GM19193 (cell line): ENCODE results near the gene CHERP.

Experiments
- POLR2A ChIP-seq: IDR thresholded peaks from 4 replicates; pipeline ENCODE4 v1.6.1; 2011; ENCODE audit not compliant: insufficient read depth, insufficient read length; ENCODE audit errors: extremely low read depth

Gene CHERP

DNA sequence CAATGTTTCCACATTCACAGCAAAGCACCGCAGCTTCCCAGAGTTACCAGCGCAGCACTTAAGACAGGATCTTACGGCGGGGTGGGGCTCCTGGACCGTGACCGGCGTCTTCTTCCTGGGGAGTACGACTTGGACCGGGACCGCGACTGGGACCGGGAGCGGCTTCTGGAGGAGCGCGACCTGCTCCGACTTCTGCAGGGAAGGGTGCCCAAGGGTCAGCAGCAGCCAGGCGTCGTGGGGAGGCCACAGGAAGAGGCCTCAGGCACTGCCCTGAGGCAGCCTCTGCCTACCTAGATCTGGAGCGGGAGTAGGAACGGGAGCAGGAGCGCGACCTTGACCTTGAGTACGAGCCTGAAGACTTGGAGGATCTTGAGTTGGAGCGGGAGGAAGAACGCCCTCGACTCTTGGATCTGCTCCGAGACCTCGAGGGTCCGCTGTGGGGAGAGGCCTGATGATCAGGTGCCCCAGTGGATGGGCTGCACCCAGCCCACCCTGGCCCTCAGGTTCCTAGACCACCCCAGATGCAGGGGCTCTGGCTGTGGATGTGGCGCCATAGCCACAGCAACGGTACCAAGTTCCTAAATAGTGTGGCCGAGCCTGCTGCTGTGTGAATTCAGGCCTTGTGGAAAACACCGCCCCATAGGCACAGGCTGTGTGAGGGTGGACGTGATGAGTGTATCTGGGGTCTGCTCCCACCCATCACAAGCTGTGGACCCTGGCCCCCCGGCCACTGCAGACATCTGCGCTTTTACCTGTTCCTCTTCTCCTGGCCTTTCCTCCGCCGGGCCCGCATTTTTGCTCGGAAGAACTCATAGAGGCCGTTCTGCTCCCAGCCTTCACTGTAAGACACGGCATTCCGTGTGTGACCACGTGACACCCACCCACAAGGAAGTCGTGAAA lies 21.9 kb downstream of the CHERP start:
- TF ChIP-seq POLR2A: no peak

DNA sequence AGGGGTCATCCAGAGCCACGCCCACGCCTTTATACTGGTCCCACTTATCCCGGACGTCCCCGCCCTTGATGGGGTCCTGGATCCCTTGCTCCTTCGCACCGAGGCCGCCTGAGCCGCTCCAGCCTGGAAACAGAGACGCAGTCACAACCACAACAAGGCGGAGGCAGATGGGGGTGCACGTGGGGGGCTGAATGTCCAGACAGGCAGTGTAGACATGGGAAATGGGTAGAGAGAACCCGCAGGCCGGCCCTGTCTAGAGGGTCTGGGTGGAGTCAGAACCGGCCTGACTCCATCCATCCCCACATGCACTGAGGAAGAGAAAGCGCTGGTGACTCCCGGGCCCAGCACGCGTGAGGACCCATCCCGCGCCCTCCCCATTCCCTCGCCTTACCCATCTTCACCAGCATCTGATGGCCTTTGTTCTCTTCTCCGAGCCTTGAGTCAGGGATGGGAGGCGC lies 23.0 kb downstream of the CHERP start:
- no peak for TF ChIP-seq POLR2A

DNA sequence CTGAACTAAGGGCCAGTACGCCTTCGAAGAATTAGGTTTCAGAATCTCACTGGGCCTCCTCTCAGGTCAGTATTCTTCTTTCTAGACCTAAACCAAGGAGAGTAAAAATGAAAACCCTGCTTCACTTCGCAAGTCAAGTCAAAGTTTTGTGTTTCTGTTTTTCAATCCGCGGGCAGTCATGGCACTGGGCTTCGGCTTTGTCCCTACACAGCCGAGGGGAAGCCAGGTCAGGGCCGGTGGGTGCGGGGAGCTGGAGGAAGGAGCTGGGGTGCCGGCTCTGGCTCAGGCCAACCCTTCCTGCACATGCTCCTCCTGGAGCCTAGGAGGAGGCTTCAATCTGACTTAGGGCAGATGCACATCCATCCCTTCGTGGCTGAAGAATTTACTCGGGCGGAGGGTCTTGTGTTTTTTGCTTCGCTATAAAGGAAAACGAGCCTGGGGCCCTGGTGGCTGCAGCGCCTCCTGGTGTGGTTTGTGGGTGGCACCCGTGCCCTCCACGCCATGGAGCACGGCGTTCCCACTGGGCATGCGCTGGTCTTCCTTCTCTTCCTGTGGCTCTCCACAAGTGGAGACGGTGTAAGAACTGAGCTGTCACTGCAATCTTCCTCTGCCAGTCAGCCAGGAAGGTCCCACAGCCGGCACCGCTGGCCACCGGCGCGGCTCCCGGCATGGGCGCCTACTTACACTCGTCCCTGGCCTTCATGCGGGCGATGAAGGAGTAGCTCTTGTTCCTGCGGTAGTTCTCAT lies 23.6 kb downstream of the CHERP start:
- TF ChIP-seq POLR2A: no peak

DNA sequence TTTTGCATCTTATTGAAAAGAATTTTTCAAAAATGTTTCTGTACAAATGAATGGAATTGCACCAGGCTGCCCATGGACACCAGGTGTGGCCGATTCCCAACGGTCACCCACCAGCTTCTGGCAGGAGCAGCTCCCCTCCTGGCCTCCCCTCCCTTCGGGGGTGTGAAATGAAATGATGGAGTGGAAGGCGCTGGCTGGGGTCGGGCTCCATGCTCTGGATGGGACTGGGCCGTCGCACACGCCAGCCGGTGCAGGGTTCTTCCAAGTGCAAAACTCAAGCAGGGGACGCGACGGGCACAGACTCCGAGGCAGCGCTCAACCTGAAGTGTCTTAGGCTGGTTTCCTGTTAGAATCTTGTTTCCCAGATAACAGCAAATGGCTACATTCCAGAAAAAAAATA lies 24.2 kb downstream of the CHERP start:
- TF ChIP-seq POLR2A: no peak

DNA sequence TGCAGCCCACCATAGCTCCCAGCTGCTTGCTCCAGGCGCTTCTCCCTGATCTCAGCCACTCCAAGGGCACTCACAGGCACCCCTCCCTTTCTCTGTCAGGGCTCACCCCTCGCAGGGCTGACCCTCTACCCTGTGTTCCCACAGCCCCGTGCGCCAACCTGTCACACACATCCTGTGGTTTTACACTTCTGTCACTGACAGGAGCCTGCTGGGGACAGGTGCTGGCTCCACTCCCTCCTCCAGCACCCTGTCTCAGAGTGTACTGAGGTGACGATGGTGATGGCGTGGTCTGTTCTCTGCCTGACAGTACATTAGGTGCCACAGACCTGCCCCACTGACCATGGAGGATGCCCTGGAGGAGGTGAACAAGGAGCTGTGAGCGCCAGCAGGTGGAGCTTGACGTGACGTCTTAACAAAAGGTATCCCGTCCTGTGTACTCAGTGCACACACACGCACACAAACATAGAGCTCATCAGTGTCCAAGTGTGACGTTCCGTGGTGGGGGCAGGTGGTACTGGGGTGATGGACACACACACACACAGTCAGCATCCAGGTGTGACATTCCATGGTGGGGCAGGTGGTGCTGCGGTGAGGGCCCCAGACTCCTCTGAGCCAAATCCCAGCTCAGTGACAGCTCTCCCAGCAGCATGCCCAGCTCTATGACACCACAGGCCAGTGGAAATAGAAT lies 25.2 kb downstream of the CHERP start:
- no peak for TF ChIP-seq POLR2A

DNA sequence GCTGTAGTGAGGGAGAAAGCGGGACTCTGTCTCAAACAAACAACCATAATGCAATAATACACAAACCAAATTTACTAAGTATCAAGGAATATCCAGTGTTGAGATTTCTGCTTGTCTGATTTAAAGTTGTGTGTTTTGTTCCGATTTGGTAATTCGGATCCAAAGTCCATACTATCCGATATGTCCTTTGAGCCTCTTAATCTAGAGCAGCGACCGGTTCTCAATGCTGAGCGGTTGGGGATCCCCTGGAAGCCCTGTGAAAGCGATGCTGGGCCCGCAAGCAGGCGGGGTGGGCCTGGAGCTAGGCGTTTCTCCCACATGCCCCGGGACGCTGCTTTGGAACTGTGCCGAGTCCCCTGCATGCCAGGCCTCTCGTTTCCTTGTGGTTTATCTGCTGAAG lies 25.9 kb downstream of the CHERP start:
- TF ChIP-seq POLR2A: peak; percentile 1

DNA sequence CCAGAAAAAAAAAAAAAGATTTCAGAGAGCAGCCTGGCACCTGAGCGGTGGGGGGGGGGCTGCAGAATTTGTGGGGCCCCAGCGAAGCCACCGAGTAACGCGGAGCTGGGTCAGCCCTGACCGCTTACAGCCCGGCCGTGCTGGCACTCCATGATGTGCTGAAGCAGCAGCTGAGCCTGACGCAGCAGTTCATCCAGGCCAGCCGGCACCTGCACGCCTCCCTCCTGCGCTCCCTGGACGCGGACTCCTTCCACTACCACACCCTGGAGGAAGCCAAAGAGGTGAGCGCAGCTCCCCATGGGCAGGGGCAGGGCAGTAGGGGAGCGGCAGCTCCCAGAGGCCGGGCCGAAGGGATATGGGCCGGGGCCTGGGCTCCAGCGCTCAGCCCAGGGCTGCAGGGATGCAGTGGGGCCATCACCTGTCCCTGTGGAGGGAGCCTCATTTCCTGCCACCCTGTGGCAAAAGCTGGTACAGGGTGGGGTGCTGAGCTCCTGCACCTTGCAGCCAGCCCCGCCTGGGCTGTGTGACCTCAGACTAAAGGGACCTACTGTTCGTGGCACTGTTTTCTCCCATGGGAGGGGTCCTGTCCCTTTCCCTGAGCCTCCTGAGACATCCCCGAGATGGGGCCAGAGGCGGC lies 27.7 kb downstream of the CHERP start:
- no peak for TF ChIP-seq POLR2A

DNA sequence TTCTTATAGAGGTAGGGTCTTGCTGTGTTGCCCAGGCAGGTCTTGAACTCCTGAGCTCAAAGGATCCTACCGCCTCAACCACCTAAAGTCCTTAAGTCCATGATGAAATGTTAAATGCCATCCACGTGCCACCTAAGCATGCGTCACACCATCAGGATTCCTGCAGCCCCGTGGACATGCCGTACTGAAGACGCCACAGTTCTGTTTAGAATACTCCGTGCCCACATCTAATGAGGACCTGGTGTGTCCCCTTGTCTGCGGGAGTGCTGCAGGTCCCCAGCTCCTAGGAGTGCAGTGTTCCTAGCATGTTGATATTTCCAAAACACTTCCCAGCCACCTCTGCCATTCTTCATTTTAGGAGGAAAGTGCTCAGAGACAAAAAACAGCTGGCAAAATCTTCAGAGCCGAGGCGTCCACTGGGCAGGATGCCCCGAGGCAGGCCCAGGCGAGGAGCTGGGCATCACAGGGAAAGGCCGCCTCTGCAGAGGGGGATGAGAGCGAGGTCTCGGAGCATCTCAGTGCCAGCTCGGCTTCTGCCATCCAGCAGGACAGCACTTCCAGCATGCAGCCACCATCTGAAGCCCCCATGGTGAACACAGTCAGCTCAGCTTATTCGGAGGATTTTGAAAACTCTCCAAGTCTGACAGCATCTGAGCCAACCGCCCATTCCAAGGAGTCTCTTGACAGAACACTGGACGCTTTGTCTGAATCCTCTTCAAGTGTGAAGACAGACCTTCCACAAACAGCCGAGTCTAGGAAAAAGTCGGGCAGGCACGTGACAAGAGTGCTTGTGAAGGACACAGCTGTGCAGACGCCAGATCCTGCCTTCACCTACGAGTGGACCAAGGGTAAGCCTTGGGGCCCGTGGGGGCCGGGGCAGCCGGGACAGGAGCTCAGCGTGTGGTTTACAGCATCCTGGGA lies 32.8 kb downstream of the CHERP start:
- no peak for TF ChIP-seq POLR2A

DNA sequence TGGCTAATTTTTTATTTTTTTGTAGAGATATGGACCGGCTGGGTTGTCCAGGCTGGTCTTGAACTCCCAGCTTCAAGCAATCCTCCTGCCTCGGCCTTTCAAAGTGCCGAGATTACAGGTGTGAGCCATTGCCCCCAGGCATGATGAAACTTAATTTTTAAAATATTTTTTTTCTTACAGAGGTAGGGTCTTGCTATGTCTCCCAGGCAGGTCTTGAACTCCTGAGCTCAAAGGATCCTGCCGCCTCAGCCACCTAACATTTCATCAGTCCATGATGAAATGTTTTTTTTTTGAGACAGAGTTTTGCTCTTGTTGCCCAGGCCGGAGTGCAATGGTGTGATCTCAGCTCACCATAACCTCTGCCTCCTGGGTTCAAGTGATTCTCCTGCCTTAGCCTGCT lies 33.7 kb downstream of the CHERP start:
- no peak for TF ChIP-seq POLR2A

DNA sequence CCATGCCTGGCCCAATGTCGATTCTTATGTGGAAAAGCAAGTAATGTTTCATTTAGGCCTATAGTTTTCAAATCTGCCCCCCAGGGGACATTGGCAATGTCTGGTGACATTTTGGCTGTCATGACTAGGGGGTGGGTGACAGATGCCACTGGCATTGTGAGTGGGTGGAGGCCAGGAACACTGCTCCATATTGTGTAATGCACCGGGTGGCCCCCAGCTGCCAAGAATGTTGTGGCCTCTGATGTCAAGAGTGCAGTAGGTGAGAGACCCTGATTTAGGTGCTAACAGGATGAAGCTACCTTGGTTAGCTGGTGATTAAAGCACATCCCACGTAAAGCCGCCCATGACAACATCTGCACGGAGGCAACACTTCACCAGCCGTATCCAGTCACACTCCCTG lies 35.3 kb downstream of the CHERP start:
- no peak for TF ChIP-seq POLR2A

DNA sequence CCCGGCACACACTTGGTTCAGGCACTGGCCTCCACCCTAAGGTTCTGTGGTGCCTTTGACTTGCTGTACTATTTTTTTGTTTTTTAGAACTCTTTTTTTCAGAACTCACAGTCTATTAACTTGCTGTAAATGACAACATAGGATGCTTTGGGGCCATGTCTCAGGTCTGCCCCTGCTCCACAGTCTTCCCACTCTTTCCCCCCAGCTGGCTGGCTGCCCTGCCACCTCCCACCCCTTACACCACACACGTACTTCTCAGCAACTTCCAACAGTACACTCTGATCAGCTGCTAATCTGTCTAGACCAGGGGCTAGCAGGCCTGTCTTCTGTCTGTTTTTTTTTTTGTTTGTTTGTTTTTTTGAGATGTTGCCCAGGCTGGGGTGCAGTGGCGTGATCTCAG lies 38.0 kb downstream of the CHERP start:
- no peak for TF ChIP-seq POLR2A

DNA sequence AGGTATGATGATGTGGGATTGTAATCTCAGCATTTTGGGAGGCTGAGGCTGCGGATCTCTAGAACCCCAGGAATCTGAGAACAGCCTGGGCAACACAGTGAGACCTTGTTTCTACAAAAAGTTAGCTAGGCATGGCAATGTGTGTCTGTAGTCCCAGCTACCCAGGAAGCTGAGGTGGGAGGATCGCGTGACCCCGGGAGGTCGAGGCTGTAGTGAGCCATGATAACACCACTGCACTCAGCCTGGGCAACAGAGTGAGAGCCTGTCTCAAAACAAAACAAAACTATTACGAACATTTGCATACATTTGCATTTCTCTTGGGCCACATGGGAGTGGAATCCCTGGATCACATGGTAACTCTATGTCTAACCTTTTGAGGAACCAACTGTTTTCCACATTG lies 44.4 kb downstream of the CHERP start:
- no peak for TF ChIP-seq POLR2A

DNA sequence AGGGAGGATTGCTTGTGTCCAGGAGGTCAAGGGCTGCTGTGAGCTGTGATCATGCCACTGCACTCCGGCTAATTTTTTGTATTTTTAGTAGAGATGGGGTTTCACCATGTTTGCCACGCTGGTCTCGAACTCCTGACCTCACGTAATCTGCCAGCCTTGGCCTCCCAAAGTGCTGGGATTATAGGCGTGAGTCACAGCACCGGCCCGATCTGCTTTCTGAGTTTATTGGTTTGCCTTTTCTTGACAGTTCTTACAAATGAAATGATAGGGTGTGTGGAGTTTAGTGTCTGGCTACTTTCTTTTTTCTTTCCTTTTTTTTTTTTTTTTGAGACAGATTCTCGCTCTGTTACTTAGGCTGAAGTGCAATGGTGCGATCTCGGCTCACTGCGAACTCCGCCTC lies 45.2 kb downstream of the CHERP start:
- TF ChIP-seq POLR2A: no peak

DNA sequence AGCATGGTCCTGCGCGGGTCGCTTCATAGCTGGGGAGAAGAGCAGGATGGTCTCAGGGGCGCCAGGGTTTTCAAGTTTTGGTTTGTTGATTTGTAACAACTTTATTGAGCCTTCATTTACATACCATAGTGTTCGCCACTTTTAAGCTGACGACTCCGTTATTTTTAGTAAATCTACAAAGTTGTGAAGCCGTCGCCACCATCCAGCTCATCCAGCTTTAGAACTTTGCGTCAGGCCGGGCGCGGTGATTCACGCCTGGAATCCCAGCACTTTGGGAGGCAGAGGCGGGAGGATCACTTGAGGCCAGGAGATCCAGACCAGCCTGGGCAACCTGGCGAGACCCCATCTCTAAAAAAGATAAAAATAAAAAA lies 45.6 kb downstream of the CHERP start:
- TF ChIP-seq POLR2A: no peak
